ENCODE data around the gene ROR2. TPM values are rescaled to one million over a fixed set of nuclear protein-coding genes. Genes with fewer than 3 reads are reported as not detected.

ROR2 gene
- total and polyA plus RNA-seq, 2 of the 8 experiments (the other 6 are each of a cell fraction or from before 2014, with no cell fraction given), result 2.7 to 4.3 TPM

- ChIA-PET CTCF (ENCODE audit: partially characterized antibody) (no interaction called here), POLR2A (ENCODE audit: partially characterized antibody) (no interaction called here)
- no peaks in the 10 kb centered on the region; a peak in 3 of 7 replicates for H3K4me1 ChIP-seq (replicated peaks in 1 of 4; ENCODE audit: control insufficient read depth in 3 of 4, insufficient read depth in 4 of 4, low read length in 3 of 4)
- no peak overlapping the region for H4K91ac ChIP-seq (replicated peaks; ENCODE audit: insufficient read length, low read length)
- no peaks in the 10 kb centered on the region for H3K36me3 ChIP-seq (ENCODE audit: control insufficient read depth in 2 of 4, insufficient read depth in 4 of 4, low read length in 3 of 4)
- no peaks in the 10 kb centered on the region; the same call in 1 of the 2 replicates for H3K23me2 ChIP-seq (ENCODE audit: low read depth, low read length)
- H3K79me1 ChIP-seq (ENCODE audit: low read depth, low read length), result no peaks in the 10 kb centered on the region
- no peak overlapping the region for H3K18ac ChIP-seq (ENCODE audit: extremely low read depth, low read length)
- DNase-seq (ENCODE audit: low read depth in 1 of 2, low spot score in 2 of 2) (no peak), FAIRE-seq (no peak)
- no peak overlapping the region for H4K8ac ChIP-seq (ENCODE audit: extremely low read depth, insufficient read depth, low read length)
- H4K20me1 ChIP-seq (replicated peaks in 1 of 2; ENCODE audit: control insufficient read depth in 1 of 2, insufficient read depth in 2 of 2, low read length in 2 of 2), result no peaks in the 10 kb centered on the region
- H2BK120ac ChIP-seq (replicated peaks; ENCODE audit: low read depth, low read length), result no peak overlapping the region
- H3K4me3 ChIP-seq (ENCODE audit: extremely low read depth in 1 of 4, insufficient read depth in 2 of 4, low read depth in 3 of 4, low read length in 4 of 4), result no peak overlapping the region
- no peak overlapping the region for H2AFZ ChIP-seq (ENCODE audit: low read length)
- no peak overlapping the region for H2BK15ac ChIP-seq (ENCODE audit: low read length)
- no peak overlapping the region for H3K4me2 ChIP-seq (ENCODE audit: insufficient read depth in 1 of 2, low read depth in 2 of 2, low read length in 2 of 2)
- H3K79me2 ChIP-seq (ENCODE audit: control insufficient read depth in 1 of 2, insufficient read depth in 2 of 2, low read length in 2 of 2), result no peaks in the 10 kb centered on the region
- no peaks in the 10 kb centered on the region for H3K27me3 ChIP-seq (replicated peaks in 1 of 4; ENCODE audit: control insufficient read depth in 3 of 4, extremely low read depth in 1 of 4, insufficient read depth in 3 of 4, low read length in 3 of 4)
- WGBS, 2 experiments (ENCODE audit: extremely low coverage in 1 of 2, insufficient coverage in 1 of 2, insufficient read length in 1 of 2, insufficient replicate concordance in 2 of 2, low coverage in 1 of 2, low lambda C conversion rate in 2 of 2, missing lambda C conversion rate in 1 of 2), result 89% methylated on average over 3 of the region's 3 CpGs; no CpG with 5 or more reads in 1 of the 2 experiments
- H3K9me3 ChIP-seq (ENCODE audit: insufficient read depth in 2 of 2, low read depth in 1 of 2, low read length in 1 of 2), result no peaks in the 10 kb centered on the region
- no peak overlapping the region for H2BK12ac ChIP-seq (ENCODE audit: low read depth, low read length)
- H2AK5ac ChIP-seq (ENCODE audit: low read depth, low read length), result no peak overlapping the region
- TF ChIP-seq, protein P1, sequence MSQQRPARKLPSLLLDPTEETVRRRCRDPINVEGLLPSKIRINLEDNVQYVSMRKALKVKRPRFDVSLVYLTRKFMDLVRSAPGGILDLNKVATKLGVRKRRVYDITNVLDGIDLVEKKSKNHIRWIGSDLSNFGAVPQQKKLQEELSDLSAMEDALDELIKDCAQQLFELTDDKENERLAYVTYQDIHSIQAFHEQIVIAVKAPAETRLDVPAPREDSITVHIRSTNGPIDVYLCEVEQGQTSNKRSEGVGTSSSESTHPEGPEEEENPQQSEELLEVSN (IDR thresholded peaks at IDR 0.05), result no peak
- no peak overlapping the region for H2BK20ac ChIP-seq (ENCODE audit: low read length)
- no peak overlapping the region for H3K56ac ChIP-seq (replicated peaks; ENCODE audit: insufficient read length, low read depth, low read length)
- no peak overlapping the region for H4K5ac ChIP-seq (ENCODE audit: insufficient read length, low read depth, low read length)
- no peak overlapping the region for H3K4ac ChIP-seq (replicated peaks; ENCODE audit: insufficient read length, low read depth, low read length)
- H3K14ac ChIP-seq (ENCODE audit: insufficient read length), result no peak overlapping the region
- no peak overlapping the region for H3K27ac ChIP-seq (ENCODE audit: low read depth, low read length)
- H2BK5ac ChIP-seq (ENCODE audit: low read depth, low read length), result no peak overlapping the region
- H3K9ac ChIP-seq (replicated peaks in 1 of 4; ENCODE audit: extremely low read depth in 1 of 4, low read depth in 3 of 4, low read length in 3 of 4), result no peak overlapping the region
- no peak overlapping the region for H3K23ac ChIP-seq (ENCODE audit: insufficient read length)
These were observed 391.6 kb downstream of the ROR2 start for GRCh38 chr9:91558395-91558794.

Measured in H1 (cell line).